ENCODE results near the gene TFCP2. TPM values are rescaled to one million over a fixed set of nuclear protein-coding genes. Genes with fewer than 3 reads are reported as not detected.
A peak's percentile ranks its signal among the peaks of the same experiment; 100 is the strongest.

The TFCP2 gene
- total and polyA plus RNA-seq, 2 of the 13 experiments (the other 11 are each of a cell fraction or from before 2014, with no cell fraction given), result 7.6 to 10.0 TPM

DNA sequence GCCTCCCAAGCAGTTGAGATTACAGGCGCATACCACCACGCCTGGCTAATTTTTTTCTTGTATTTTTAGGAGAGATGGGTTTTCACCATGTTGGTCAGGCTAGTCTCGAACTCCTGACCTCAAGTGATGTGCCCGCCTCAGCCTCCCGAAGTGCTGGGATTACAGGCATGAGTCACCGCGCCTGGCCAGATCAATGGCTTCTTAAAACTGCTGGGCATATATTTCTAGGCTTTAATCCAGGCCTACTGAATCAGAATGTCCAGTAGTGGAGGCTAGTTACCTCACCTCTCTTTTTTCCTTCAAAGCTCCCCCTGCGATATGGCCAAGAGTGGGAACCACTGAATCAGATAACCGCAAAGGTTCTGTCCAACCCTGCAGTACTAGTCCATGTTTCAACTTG lies 27.9 kb upstream of the TFCP2 start:
- H4K20me1 ChIP-seq (ENCODE audit: insufficient read depth, low read length), result no peaks in the 10 kb centered on the region
- H3K36me3 ChIP-seq (replicated peaks in 1 of 2; ENCODE audit: control insufficient read depth in 1 of 2, insufficient read depth in 2 of 2, low read length in 2 of 2), result no peaks in the 10 kb centered on the region
- H3K9ac ChIP-seq (ENCODE audit: insufficient read depth, low read depth, low read length), result no peak overlapping the region
- DNase-seq (ENCODE audit: low spot score), result no peak
- H3K27ac ChIP-seq (ENCODE audit: extremely low read length, insufficient read depth, low read length), result no peak overlapping the region
- H3K9me3 ChIP-seq (ENCODE audit: low read length), result no peaks in the 10 kb centered on the region
- CTCF ChIA-PET (ENCODE audit: low intra/inter-chr PET ratio, low total read pairs), result no interaction called here
- in situ Hi-C loops (cut with HindIII; ENCODE audit: extremely low pct_ligation_motif_present, low pct_unique_long_range_greater_than_20kb) (no loop called here), intact Hi-C loops (cut with micrococcal nuclease; ENCODE audit: unreplicated experiment) (no loop called here)
- 59% methylated on average over 9 of the region's 9 CpGs for WGBS (ENCODE audit: low lambda C conversion rate)
- ATAC-seq, result no peak
- H3K4me3 ChIP-seq (replicated peaks in 1 of 3; ENCODE audit: insufficient read depth in 1 of 3, low read depth in 2 of 3, low read length in 3 of 3), result no peak overlapping the region
- no peaks in the 10 kb centered on the region for H3K79me2 ChIP-seq (ENCODE audit: insufficient read depth, low read length)
- H3K27me3 ChIP-seq (ENCODE audit: control insufficient read depth in 1 of 2, insufficient read depth in 2 of 2, low read length in 2 of 2), result peaks cover 0 to 4% of the 10 kb centered on the region in 2 experiments; a peak in 1 of 5 replicates
- no peak for FAIRE-seq
- H3K4me1 ChIP-seq (ENCODE audit: insufficient read depth, low read length), result peaks cover 47% of the 10 kb centered on the region
- TF ChIP-seq BRD4 (CRISPR knock-in tag; IDR thresholded peaks at IDR 0.05), result no peak
- no peak for TF ChIP-seq ZNF547 (CRISPR knock-in tag; IDR thresholded peaks at IDR 0.05)
- no peak for TF ChIP-seq ZBTB1 (CRISPR knock-in tag; IDR thresholded peaks at IDR 0.05; ENCODE audit: borderline replicate concordance)
- no peak for TF ChIP-seq NFE2 (CRISPR knock-in tag; IDR thresholded peaks at IDR 0.05)
- TF ChIP-seq FOSL2 (CRISPR knock-in tag; IDR thresholded peaks at IDR 0.05), result 0 out of 2 replicates have a peak, but pooled peaks have one; percentile 9
- H2AFZ ChIP-seq (ENCODE audit: low read length), result no peak overlapping the region
- H3K4me2 ChIP-seq (ENCODE audit: low read depth, low read length), result no peak overlapping the region
- POLR2A ChIA-PET, result no interaction called here
- BruUV-seq (replicated peaks), result no TSS peak

DNA sequence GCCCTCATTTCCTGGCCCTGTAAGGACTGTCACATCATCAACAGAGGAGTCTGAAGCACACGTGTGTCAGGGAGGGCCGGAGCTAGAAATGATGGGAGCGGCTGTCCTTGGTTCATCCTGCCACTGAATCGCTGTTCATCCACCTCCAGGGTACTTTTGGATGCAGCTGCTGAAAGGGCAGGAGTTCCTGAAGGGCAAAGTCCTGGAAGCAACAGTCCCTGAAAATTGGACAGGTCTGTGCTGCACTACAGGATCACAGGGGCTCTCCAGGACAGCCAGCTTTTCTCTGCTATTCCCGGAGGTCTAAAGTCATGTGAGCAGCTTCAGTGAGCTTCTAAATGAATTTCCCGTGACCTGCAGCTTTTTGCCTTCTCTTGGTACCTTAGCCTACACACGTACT lies 27.2 kb upstream of the TFCP2 start:
- Histone ChIP-seq H3K79me2 (ENCODE audit: insufficient read depth, low read length) (no peaks in the 10 kb centered on the region), H3K9ac (ENCODE audit: insufficient read depth, low read depth, low read length) (no peak overlapping the region), H4K20me1 (ENCODE audit: insufficient read depth, low read length) (no peaks in the 10 kb centered on the region), H3K36me3 (replicated peaks in 1 of 2; ENCODE audit: control insufficient read depth in 1 of 2, insufficient read depth in 2 of 2, low read length in 2 of 2) (no peaks in the 10 kb centered on the region), H3K27ac (ENCODE audit: extremely low read length, insufficient read depth, low read length) (no peak overlapping the region), H2AFZ (ENCODE audit: low read length) (no peak overlapping the region), H3K4me1 (ENCODE audit: insufficient read depth, low read length) (peaks cover 47% of the 10 kb centered on the region), H3K27me3 (ENCODE audit: control insufficient read depth in 1 of 2, insufficient read depth in 2 of 2, low read length in 2 of 2) (peaks cover 0 to 4% of the 10 kb centered on the region in 2 experiments; a peak in 1 of 5 replicates), H3K9me3 (ENCODE audit: low read length) (no peaks in the 10 kb centered on the region), H3K4me3 (replicated peaks in 1 of 3; ENCODE audit: insufficient read depth in 1 of 3, low read depth in 2 of 3, low read length in 3 of 3) (no peak overlapping the region), H3K4me2 (ENCODE audit: low read depth, low read length) (peak overlapping the region; percentile 77)
- 0% methylated on average over 3 of the region's 7 CpGs for WGBS (ENCODE audit: low lambda C conversion rate)
- ATAC-seq, result 0 out of 3 replicates have a peak, but pooled peaks have one; percentile 3
- intact Hi-C loops (cut with micrococcal nuclease; ENCODE audit: unreplicated experiment), result no loop called here
- no peak for DNase-seq (ENCODE audit: low spot score)
- ChIA-PET CTCF (ENCODE audit: low intra/inter-chr PET ratio, low total read pairs) (no interaction called here), POLR2A (interaction anchor here (0.8 to 1.7 kb wide), 2 partner anchors 18 to 28 kb away, joined by 4 to 5 read pairs; partner anchors contain the start of gene POU6F1)
- in situ Hi-C loops (cut with HindIII; ENCODE audit: extremely low pct_ligation_motif_present, low pct_unique_long_range_greater_than_20kb), result no loop called here
- no TSS peak for BruUV-seq (replicated peaks)
- TF ChIP-seq ZKSCAN1 (IDR thresholded peaks at IDR 0.05; ENCODE audit: low read length) (no peak), HNF4A (CRISPR knock-in tag; IDR thresholded peaks at IDR 0.05) (peak; percentile 39; the same call in 1 of the 2 replicates)
- FAIRE-seq, result no peak

Data from HepG2 (cell line).